Kidney (tissue), 14 donors: ENCODE data around the gene ADAT3. TPM values are rescaled to one million over a fixed set of nuclear protein-coding genes. Genes with fewer than 3 reads are reported as not detected.

Source experiments
- DNase-seq, 5 donors: peaks; one replicate each; pipeline ENCODE4 v3.0.0-alpha.2; 2013 to 2020
- FAIRE-seq: peaks from 2 replicates; lab custom pipeline; 2012; peaks lifted over from hg19 to GRCh38; lab: Jason Lieb, UNC
- H3K27ac ChIP-seq, 2 donors: one replicate each; pipeline ENCODE4 v1.7.0; 2013; ENCODE audit warnings: low read depth in 2 of 2, low read length in 2 of 2, inconsistent platforms in 1 of 2
- H3K27me3 ChIP-seq: one replicate; pipeline ENCODE4 v1.7.1; 2013; ENCODE audit warnings: low read length, inconsistent platforms; ENCODE audit not compliant: control insufficient read depth, insufficient read depth
- H3K36me3 ChIP-seq, 3 donors: one replicate each; pipeline versions ENCODE4 v1.7.0 to v1.7.1; 2013; ENCODE audit warnings: low read length in 3 of 3, control low read depth in 1 of 3, inconsistent platforms in 1 of 3; ENCODE audit not compliant: insufficient read depth in 3 of 3, control insufficient read depth in 2 of 3
- H3K4me1 ChIP-seq, 3 donors: one replicate each; pipeline versions ENCODE4 v1.7.0 to v1.7.1; 2013; ENCODE audit warnings: low read length in 3 of 3, inconsistent platforms in 1 of 3, low read depth in 1 of 3; ENCODE audit not compliant: control insufficient read depth in 2 of 3, insufficient read depth in 2 of 3
- H3K4me3 ChIP-seq, 3 donors: one replicate each; pipeline versions ENCODE4 v1.7.0 to v1.8.1; 2013; ENCODE audit warnings: low read length in 3 of 3, control low read depth in 1 of 3, inconsistent platforms in 1 of 3
- H3K9ac ChIP-seq, 3 donors: one replicate each; pipeline versions ENCODE4 v1.7.0 to v1.7.1; 2013; ENCODE audit warnings: low read length in 3 of 3, control low read depth in 1 of 3, inconsistent platforms in 1 of 3
- H3K9me3 ChIP-seq, 3 donors: one replicate each; pipeline versions ENCODE4 v1.7.0 to v1.7.1; 2013; ENCODE audit warnings: low read length in 3 of 3, control low read depth in 1 of 3, inconsistent platforms in 1 of 3; ENCODE audit not compliant: control insufficient read depth in 2 of 3, insufficient read depth in 1 of 3
- intact Hi-C: fragments of 100-400 bp; cut with DNase I; formaldehyde crosslinking; loops from one replicate; pipeline ENCODE4 v1.11.1; 2022
- polyA plus RNA-seq: library from polyadenylated mRNA; stranded (reverse); fragments of 350-450 nt; fragmentation: Illumina TruSeq; extraction: RNeasy Lipid Tissue Mini Kit (QIAGEN cat#74804); gene quantifications from one replicate; pipeline ENCODE4 v1.2.3, GENCODE V29; 2014; ENCODE audit warnings: low read depth, low replicate concordance; ENCODE audit not compliant: insufficient read depth
- total RNA-seq: library from RNA; stranded (reverse); fragmentation: NEBNext Ultra II Directional; extraction: Animal tissue kit (Norgen Biotek cat#: 25700); gene quantifications from one replicate; pipeline ENCODE4 v1.2.1, GENCODE V29; 2021
- TF ChIP-seq, protein P1 (sequence below): IDR thresholded peaks from 3 replicates; pipeline ENCODE4 v1.5.1; 2012; ENCODE audit warnings: mild to moderate bottlenecking, moderate library complexity, borderline replicate concordance; ENCODE audit not compliant: insufficient read depth; ENCODE audit errors: extremely low read depth
- donor health status: control.
- donor health status: control.
- donor health status: control.
- donor health status: control.
- donor health status: control.
- donor health status: DM: yes; HTN: yes; CAD: no.
- donor health status: Normal renal cell carcinoma (clear cell type).

Gene ADAT3
- total and polyA plus RNA-seq, 2 donors from 2014 or later, result 6.1 to 10.3 TPM

DNA sequence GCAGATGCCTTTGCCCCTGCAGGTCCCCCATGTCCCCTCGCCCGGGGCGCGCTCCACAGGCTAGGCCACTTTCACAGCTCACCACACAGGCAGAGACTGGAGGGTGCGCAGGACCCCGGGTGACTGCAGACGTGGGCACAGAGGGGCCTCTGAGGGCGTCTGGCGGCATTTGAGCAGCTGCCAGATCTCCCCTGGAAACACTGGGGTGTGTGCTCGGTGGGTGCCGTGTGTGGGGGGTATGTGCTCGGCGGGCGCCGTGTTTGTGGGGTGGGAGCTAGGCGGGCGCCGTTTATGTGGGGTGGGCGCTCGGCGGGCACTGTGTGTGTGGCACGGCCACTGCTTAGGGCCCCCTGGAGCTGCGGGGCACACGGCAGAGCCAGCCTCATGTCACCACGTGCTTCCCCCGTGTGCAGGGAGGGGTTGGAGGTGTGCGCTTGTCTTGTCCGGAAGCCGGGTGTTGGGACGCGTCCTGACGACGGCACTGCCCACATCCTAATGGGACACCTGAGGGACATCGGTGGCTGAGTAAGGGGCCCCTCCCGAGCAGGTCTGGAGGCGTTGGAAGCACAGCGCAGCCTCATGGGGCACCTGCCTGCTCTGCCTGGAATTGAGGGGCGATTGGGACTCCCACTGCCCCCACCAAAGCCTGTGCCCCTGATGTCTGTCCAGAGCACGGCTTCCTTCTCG, 52.5 kb downstream of the ADAT3 start:
- FAIRE-seq (no peak), DNase-seq (peak in 1 of 5 donors; percentile 67)
- Histone ChIP-seq H3K27me3 (no peaks in the 10 kb centered on the region), H3K9ac (no peak overlapping the region), H3K36me3 (no peaks in the 10 kb centered on the region), H3K27ac (no peak overlapping the region), H3K4me1 (peaks cover 0 to 12% (median 4%) of the 10 kb centered on the region in 3 donors), H3K4me3 (no peak overlapping the region), H3K9me3 (no peaks in the 10 kb centered on the region)
- TF ChIP-seq, protein P1, sequence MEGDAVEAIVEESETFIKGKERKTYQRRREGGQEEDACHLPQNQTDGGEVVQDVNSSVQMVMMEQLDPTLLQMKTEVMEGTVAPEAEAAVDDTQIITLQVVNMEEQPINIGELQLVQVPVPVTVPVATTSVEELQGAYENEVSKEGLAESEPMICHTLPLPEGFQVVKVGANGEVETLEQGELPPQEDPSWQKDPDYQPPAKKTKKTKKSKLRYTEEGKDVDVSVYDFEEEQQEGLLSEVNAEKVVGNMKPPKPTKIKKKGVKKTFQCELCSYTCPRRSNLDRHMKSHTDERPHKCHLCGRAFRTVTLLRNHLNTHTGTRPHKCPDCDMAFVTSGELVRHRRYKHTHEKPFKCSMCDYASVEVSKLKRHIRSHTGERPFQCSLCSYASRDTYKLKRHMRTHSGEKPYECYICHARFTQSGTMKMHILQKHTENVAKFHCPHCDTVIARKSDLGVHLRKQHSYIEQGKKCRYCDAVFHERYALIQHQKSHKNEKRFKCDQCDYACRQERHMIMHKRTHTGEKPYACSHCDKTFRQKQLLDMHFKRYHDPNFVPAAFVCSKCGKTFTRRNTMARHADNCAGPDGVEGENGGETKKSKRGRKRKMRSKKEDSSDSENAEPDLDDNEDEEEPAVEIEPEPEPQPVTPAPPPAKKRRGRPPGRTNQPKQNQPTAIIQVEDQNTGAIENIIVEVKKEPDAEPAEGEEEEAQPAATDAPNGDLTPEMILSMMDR, result no peak
- intact Hi-C loops, result no loop called here

DNA sequence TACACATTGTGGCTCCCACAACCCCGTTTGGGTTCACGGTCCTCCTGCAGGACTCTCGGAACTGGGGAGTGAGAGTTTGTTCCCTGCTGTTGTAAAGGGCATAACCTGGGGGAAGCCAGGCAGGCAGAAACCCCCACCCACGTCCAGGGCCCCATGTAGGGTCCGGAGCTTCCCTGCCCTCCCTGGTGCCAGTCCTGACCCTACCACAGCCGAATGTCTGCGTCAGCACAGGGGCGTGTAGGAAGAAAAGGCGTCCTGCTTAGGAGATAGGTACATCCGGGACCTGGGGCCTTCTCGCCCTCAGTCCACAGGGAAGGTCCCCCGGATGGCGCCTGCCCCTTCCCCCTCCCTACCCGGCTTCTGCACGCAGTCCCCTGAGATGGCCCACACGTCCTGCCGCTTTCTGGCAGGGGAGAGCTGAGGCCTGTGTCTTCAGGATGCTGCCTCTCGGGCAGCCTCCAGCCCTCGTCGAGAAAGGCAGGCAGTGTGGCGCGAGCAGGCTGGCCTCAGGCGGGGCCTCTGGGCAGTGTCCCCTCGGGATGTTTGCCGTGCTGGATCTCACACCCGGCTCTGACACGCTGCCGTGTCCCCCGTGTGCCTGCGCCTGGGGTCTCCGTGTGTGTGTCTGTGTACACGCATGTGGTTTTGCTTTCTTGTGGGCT, 54.9 kb downstream of the ADAT3 start:
- no peak for FAIRE-seq
- H3K27me3 ChIP-seq, result no peaks in the 10 kb centered on the region
- DNase-seq, result peak in 1 of 5 donors; percentile 72
- TF ChIP-seq, protein P1, result no peak
- no peaks in the 10 kb centered on the region for H3K36me3 ChIP-seq
- H3K9me3 ChIP-seq, result no peaks in the 10 kb centered on the region
- H3K27ac ChIP-seq, result no peak overlapping the region
- intact Hi-C loops, result no loop called here
- H3K9ac ChIP-seq, result no peak overlapping the region
- peaks cover 0 to 14% (median 4%) of the 10 kb centered on the region in 3 donors for H3K4me1 ChIP-seq
- H3K4me3 ChIP-seq, result no peak overlapping the region

DNA sequence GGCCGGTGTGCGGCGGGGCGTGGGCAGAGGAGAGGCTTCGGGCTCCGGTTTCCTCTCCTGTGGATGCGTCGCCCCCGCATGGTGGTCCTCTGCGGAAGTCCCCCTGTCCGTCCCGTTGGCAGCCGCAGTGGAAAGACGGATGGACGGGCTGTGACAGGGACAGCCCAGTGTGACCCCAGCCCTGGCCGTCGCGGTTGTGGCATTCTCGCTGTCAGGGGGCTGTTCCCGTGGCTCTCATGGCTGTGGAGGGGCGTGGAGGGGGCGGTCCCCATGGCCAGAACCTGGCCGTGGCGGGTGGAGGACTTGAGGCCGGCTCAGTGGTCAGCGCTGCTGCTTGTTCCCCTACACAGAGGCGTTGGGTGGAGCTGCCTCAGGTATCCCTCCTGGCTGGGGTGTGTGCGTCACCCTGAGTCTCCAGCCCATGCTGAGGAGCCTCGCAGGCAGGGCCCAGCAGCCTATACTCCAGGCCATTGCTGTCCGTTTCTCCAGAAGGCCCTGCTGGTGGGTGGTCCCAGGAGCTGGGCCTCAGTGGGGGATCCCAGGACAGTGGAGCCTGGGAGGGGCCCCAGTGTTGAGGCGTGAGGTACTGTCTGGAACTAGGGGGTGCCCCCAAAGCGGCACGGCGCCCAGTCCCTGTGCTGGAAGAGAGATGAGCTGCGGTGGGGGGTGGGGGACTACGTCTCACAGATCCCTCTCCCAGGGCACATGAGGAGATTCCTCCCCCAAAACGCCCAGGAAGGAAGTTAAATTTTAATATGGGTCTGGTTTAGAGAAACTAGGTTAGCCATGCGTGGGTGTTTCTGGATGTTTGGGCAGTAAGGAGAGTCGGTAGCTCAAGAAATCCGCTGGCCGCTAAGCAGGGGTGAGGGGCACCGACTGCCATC, 56.0 kb downstream of the ADAT3 start:
- DNase-seq (peak in 4 of 5 donors; percentile 49 to 84 (median 82)), FAIRE-seq (no peak)
- Histone ChIP-seq H3K9me3 (no peaks in the 10 kb centered on the region), H3K4me3 (peak overlapping the region in 1 of 3 donors; percentile 13), H3K9ac (peak overlapping the region in 1 of 3 donors; percentile 26), H3K36me3 (no peaks in the 10 kb centered on the region), H3K4me1 (peaks cover 0 to 14% (median 4%) of the 10 kb centered on the region in 3 donors), H3K27ac (peak overlapping the region; percentile 34 to 74), H3K27me3 (no peaks in the 10 kb centered on the region)
- TF ChIP-seq, protein P1, result no peak
- intact Hi-C loops, result no loop called here
